GM23338 (cell line): ENCODE measurements around the gene ARL9. TPM values are rescaled to one million over a fixed set of nuclear protein-coding genes. Genes with fewer than 3 reads are reported as not detected.

Experiments used
- ATAC-seq: fragments of 200-7000 bp; cut with Tn5 transposase; 3 replicates; pipeline ENCODE4 v1.9.1; 2020
- DNase-seq: peaks from one replicate; pipeline ENCODE4 v3.0.0-alpha.2; 2015; ENCODE audit warnings: low spot score
- H2AFZ ChIP-seq: fragments of 200-600 bp; sonication (generic); 2 replicates; pipeline ENCODE4 v1.8.0; 2016; ENCODE audit warnings: antibody characterized with exemption, mild to moderate bottlenecking, moderate library complexity
- H3F3A ChIP-seq: fragments of 200-600 bp; sonication (generic); replicated peaks from 2 replicates; pipeline ENCODE4 v1.8.0; 2017; ENCODE audit warnings: antibody characterized with exemption, mixed run types, low read depth
- H3K27ac ChIP-seq: fragments of 200-600 bp; sonication (generic); 2 replicates; pipeline ENCODE4 v1.6.1; 2016; ENCODE audit warnings: low read depth
- H3K27me3 ChIP-seq: fragments of 200-600 bp; sonication (generic); 2 replicates; pipeline ENCODE4 v1.8.0; 2016; ENCODE audit warnings: mild to moderate bottlenecking, mixed run types, moderate library complexity; ENCODE audit not compliant: insufficient read depth
- H3K36me3 ChIP-seq: fragments of 200-600 bp; sonication (generic); 2 replicates; pipeline ENCODE4 v1.8.0; 2016; ENCODE audit warnings: mild to moderate bottlenecking; ENCODE audit not compliant: insufficient read depth
- H3K4me1 ChIP-seq: fragments of 200-600 bp; sonication (generic); 2 replicates; pipeline ENCODE4 v1.8.0; 2016; ENCODE audit warnings: mild to moderate bottlenecking, moderate library complexity; ENCODE audit not compliant: insufficient read depth
- H3K4me2 ChIP-seq: fragments of 200-600 bp; sonication (generic); 2 replicates; pipeline ENCODE4 v1.7.1; 2017; ENCODE audit warnings: mixed run types
- H3K4me3 ChIP-seq: fragments of 200-600 bp; sonication (generic); 2 replicates; pipeline ENCODE4 v1.6.1; 2016; ENCODE audit warnings: mixed run types
- H3K79me2 ChIP-seq: fragments of 200-600 bp; sonication (generic); replicated peaks from 2 replicates; pipeline ENCODE4 v1.8.0; 2017; ENCODE audit warnings: mild to moderate bottlenecking; ENCODE audit not compliant: insufficient read depth
- H3K9me2 ChIP-seq: fragments of 200-600 bp; sonication (generic); 2 replicates; pipeline ENCODE4 v1.8.0; 2017; ENCODE audit not compliant: insufficient read depth
- H4K20me1 ChIP-seq: fragments of 200-600 bp; sonication (generic); replicated peaks from 2 replicates; pipeline ENCODE4 v1.8.0; 2017; ENCODE audit warnings: mild to moderate bottlenecking; ENCODE audit not compliant: insufficient read depth
- H3K27ac Mint-ChIP-seq: 2 replicates; pipeline ENCODE4 v1.8.0; 2020; ENCODE audit warnings: inconsistent platforms, mild to moderate bottlenecking, moderate library complexity, mixed read lengths
- H3K27me3 Mint-ChIP-seq: 3 replicates; pipeline ENCODE4 v1.8.0; 2022; ENCODE audit warnings: low read depth, mild to moderate bottlenecking, moderate library complexity, mixed read lengths, inconsistent platforms; ENCODE audit not compliant: insufficient read depth, poor library complexity
- H3K36me3 Mint-ChIP-seq: 3 replicates; pipeline ENCODE4 v1.8.0; 2021; ENCODE audit warnings: low read depth, mild to moderate bottlenecking, inconsistent platforms, moderate library complexity, mixed read lengths
- H3K4me1 Mint-ChIP-seq: 3 replicates; pipeline ENCODE4 v1.8.0; 2020; ENCODE audit warnings: mild to moderate bottlenecking, inconsistent platforms, mixed read lengths
- H3K4me3 Mint-ChIP-seq: 3 replicates; pipeline ENCODE4 v1.8.0; 2021; ENCODE audit warnings: moderate library complexity, mild to moderate bottlenecking, inconsistent platforms, mixed read lengths
- H3K9me3 Mint-ChIP-seq: 3 replicates; pipeline ENCODE4 v1.8.0; 2020; ENCODE audit warnings: moderate library complexity, mild to moderate bottlenecking, inconsistent platforms, mixed read lengths
- CREB1 ChIP-seq: fragments of 250-450 bp; sonication (Bioruptor Pico); IDR thresholded peaks from 2 replicates; pipeline ENCODE4 v1.5.0; 2020; ENCODE audit warnings: low read depth, mild to moderate bottlenecking, moderate library complexity
- EZH2 ChIP-seq: fragments of 200-600 bp; sonication (generic); IDR thresholded peaks from one replicate; pipeline ENCODE4 v1.8.0; 2017; ENCODE audit warnings: antibody characterized with exemption, mild to moderate bottlenecking, low read depth; ENCODE audit not compliant: unreplicated experiment
- EZH2phosphoT487 ChIP-seq: fragments of 200-600 bp; sonication (generic); IDR thresholded peaks from one replicate; pipeline ENCODE4 v1.8.1; 2018; ENCODE audit warnings: antibody characterized with exemption; ENCODE audit not compliant: unreplicated experiment
- JUNB ChIP-seq: IDR thresholded peaks from one replicate; pipeline ENCODE4 v1.6.1; 2016; ENCODE audit warnings: antibody characterized with exemption; ENCODE audit not compliant: unreplicated experiment
- NANOG ChIP-seq: IDR thresholded peaks from 2 replicates; pipeline ENCODE4 v1.6.1; 2016; ENCODE audit warnings: antibody characterized with exemption, borderline replicate concordance
- POLR2AphosphoS5 ChIP-seq: IDR thresholded peaks from 2 replicates; pipeline ENCODE4 v1.6.1; 2016; ENCODE audit warnings: antibody characterized with exemption, low read depth
- STAT1 ChIP-seq: IDR thresholded peaks from one replicate; pipeline ENCODE4 v1.6.1; 2016; ENCODE audit warnings: antibody characterized with exemption; ENCODE audit not compliant: unreplicated experiment
- ZNF114 ChIP-seq: fragments of 250-450 bp; sonication (Bioruptor Pico); IDR thresholded peaks from 2 replicates; pipeline ENCODE4 v1.5.0; 2020; ENCODE audit warnings: mild to moderate bottlenecking, moderate library complexity
- ZNF331 ChIP-seq: fragments of 250-450 bp; sonication (Bioruptor Pico); IDR thresholded peaks from 2 replicates; pipeline ENCODE4 v1.5.0; 2020; ENCODE audit warnings: low read depth, mild to moderate bottlenecking, moderate library complexity
- polyA plus RNA-seq: library from polyadenylated mRNA; unstranded; fragments of >200 nt; fragmentation: Nextera tagmentation; extraction: Ambion mirVana; gene quantifications from 2 replicates; pipeline ENCODE4 v1.2.1, GENCODE V29; 2016
- total RNA-seq: library from RNA; depleted of rRNA; stranded (reverse); fragments of >200 nt; shearing (Covaris generic); gene quantifications from 2 replicates; pipeline ENCODE4 v1.2.3, GENCODE V29; 2014
- TF ChIP-seq, protein P1 (sequence below), 2 experiments: fragments of 200-600 bp in 1 of 2; sonication (generic) in 1 of 2; conservative IDR thresholded peaks; 2 replicates each; pipeline versions ENCODE4 v1.5.1 to v1.6.1; 2016 to 2017; ENCODE audit warnings: antibody characterized with exemption in 2 of 2, low read depth in 2 of 2, mild to moderate bottlenecking in 2 of 2, moderate library complexity in 1 of 2
- TF ChIP-seq, protein P2 (sequence below): IDR thresholded peaks from one replicate; pipeline ENCODE4 v1.6.1; 2018; ENCODE audit warnings: antibody characterized with exemption; ENCODE audit not compliant: unreplicated experiment

Gene ARL9
- total and polyA plus RNA-seq, 2 experiments from 2014 or later, result 0.37 TPM; not detected in 1

DNA sequence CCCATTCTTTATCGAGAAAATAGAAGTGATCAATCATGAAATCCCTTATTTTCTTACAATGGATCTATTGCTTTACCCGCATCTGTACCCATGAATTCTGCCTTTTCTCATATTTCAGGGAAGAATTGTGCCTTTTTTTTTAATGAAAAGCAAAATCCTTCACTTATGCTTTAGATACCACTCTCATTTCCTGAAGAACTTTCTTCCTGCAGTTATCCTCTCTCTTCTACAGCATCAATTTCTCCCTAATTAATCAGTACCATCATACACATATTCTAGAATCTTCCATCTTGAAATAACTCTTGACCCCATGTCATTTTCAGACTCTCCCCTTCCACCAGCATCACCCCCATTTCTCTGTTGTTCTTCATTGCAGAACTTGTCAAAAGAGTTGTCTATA lies 26.6 kb downstream of the ARL9 start:
- Mint-ChIP-seq H3K36me3 (no peaks in the 10 kb centered on the region), H3K4me1 (no peaks in the 10 kb centered on the region; the same call in 2 of the 3 replicates), H3K4me3 (no peak overlapping the region), H3K27me3 (peaks cover 3% of the 10 kb centered on the region), H3K27ac (no peak overlapping the region), H3K9me3 (no peaks in the 10 kb centered on the region)
- Histone ChIP-seq H3F3A (no peaks in the 10 kb centered on the region), H3K9me2 (no peaks in the 10 kb centered on the region), H3K27me3 (peaks cover 55% of the 10 kb centered on the region), H3K79me2 (no peaks in the 10 kb centered on the region), H4K20me1 (peaks cover 4% of the 10 kb centered on the region; the same call in 1 of the 2 replicates), H3K4me1 (0 out of 2 replicates have a peak, but pooled peaks cover 5% of the 10 kb centered on the region), H3K27ac (no peak overlapping the region), H3K4me3 (no peak overlapping the region), H2AFZ (no peak overlapping the region), H3K36me3 (no peaks in the 10 kb centered on the region), H3K4me2 (no peak overlapping the region)
- no peak for DNase-seq
- ATAC-seq, result no peak
- TF ChIP-seq POLR2AphosphoS5 (no peak), JUNB (no peak), EZH2 (no peak)
- TF ChIP-seq, protein P1, sequence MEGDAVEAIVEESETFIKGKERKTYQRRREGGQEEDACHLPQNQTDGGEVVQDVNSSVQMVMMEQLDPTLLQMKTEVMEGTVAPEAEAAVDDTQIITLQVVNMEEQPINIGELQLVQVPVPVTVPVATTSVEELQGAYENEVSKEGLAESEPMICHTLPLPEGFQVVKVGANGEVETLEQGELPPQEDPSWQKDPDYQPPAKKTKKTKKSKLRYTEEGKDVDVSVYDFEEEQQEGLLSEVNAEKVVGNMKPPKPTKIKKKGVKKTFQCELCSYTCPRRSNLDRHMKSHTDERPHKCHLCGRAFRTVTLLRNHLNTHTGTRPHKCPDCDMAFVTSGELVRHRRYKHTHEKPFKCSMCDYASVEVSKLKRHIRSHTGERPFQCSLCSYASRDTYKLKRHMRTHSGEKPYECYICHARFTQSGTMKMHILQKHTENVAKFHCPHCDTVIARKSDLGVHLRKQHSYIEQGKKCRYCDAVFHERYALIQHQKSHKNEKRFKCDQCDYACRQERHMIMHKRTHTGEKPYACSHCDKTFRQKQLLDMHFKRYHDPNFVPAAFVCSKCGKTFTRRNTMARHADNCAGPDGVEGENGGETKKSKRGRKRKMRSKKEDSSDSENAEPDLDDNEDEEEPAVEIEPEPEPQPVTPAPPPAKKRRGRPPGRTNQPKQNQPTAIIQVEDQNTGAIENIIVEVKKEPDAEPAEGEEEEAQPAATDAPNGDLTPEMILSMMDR (conservative IDR thresholded peaks at IDR 0.05; ENCODE audit: low read depth in 2 of 2), result no peak

DNA sequence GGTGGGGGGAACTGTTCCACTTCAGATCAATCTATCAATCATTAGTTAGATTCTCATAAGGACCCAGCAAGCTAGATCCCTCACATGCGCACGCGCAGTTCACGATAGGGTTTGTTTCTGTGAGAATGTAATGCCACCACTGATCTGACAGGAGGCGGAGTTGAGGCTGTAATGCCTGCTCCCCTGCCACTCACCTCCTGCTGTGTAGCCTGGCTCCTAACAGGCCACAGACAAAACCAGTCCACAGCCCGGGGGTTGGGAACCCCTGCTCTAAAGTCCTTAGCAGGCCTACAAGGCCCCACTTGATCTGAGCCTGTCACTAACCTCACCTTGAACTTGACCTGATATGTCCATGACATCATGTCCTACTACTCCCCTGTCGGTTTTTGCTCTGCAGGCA lies 30.3 kb downstream of the ARL9 start:
- Mint-ChIP-seq H3K4me3 (no peak overlapping the region), H3K4me1 (no peaks in the 10 kb centered on the region; the same call in 2 of the 3 replicates), H3K27ac (no peak overlapping the region), H3K36me3 (no peaks in the 10 kb centered on the region), H3K27me3 (peaks cover 2% of the 10 kb centered on the region), H3K9me3 (no peaks in the 10 kb centered on the region)
- H2AFZ ChIP-seq, result no peak overlapping the region; the same call in 1 of the 2 replicates
- H3F3A ChIP-seq, result no peaks in the 10 kb centered on the region
- H3K27me3 ChIP-seq, result peaks cover 37% of the 10 kb centered on the region
- ATAC-seq (peak; percentile 40; the same call in 2 of the 3 replicates), DNase-seq (peak; percentile 37)
- H3K79me2 ChIP-seq, result no peaks in the 10 kb centered on the region
- H3K4me2 ChIP-seq, result no peak overlapping the region
- no peak for TF ChIP-seq CREB1 (CRISPR knock-in tag)
- TF ChIP-seq, protein P1 (conservative IDR thresholded peaks at IDR 0.05; ENCODE audit: low read depth in 2 of 2), result peak; percentile 18 to 46; a peak in 3 of 4 replicates
- peaks cover 4% of the 10 kb centered on the region; the same call in 1 of the 2 replicates for H4K20me1 ChIP-seq
- H3K27ac ChIP-seq, result no peak overlapping the region
- no peaks in the 10 kb centered on the region for H3K36me3 ChIP-seq
- H3K4me3 ChIP-seq, result no peak overlapping the region
- no peaks in the 10 kb centered on the region for H3K9me2 ChIP-seq
- H3K4me1 ChIP-seq, result 0 out of 2 replicates have a peak, but pooled peaks cover 5% of the 10 kb centered on the region

DNA sequence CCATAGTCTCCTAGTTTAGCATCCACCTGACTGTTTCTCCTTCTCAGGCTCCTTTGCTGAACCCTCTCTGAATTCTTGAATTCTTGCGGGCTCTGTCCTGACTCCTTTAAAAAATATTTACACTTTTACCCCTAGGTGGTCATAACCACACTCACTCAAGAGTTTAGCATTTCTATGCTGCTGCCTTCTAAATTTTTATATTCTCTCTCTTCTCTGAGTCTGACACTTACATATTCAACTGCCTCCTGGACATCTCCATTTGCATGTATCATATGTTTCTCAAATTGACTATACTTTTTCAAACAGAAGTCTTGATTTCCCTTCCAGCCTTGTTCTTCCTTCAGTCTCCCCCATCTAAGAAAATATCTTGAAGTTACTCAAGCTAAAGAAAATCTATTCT lies 31.6 kb downstream of the ARL9 start:
- Histone ChIP-seq H3K27ac (no peak overlapping the region), H3K36me3 (no peaks in the 10 kb centered on the region), H3K9me2 (no peaks in the 10 kb centered on the region), H3K79me2 (no peaks in the 10 kb centered on the region), H3K4me1 (no peaks in the 10 kb centered on the region), H3K4me3 (no peak overlapping the region), H2AFZ (no peak overlapping the region), H4K20me1 (peaks cover 3% of the 10 kb centered on the region; the same call in 1 of the 2 replicates), H3K4me2 (no peak overlapping the region), H3K27me3 (peaks cover 24% of the 10 kb centered on the region), H3F3A (no peaks in the 10 kb centered on the region)
- no peak overlapping the region for H3K4me3 Mint-ChIP-seq
- H3K27me3 Mint-ChIP-seq, result peaks cover 2% of the 10 kb centered on the region
- H3K36me3 Mint-ChIP-seq, result no peaks in the 10 kb centered on the region
- ATAC-seq (no peak), DNase-seq (no peak)
- H3K4me1 Mint-ChIP-seq, result no peaks in the 10 kb centered on the region; the same call in 2 of the 3 replicates
- no peak overlapping the region for H3K27ac Mint-ChIP-seq
- H3K9me3 Mint-ChIP-seq, result no peaks in the 10 kb centered on the region
- no peak for TF ChIP-seq ZNF331
- TF ChIP-seq NANOG, result no peak
- TF ChIP-seq EZH2, result no peak
- no peak for TF ChIP-seq ZNF114 (CRISPR knock-in tag)
- TF ChIP-seq EZH2phosphoT487, result no peak
- no peak for TF ChIP-seq STAT1
- TF ChIP-seq, protein P2, sequence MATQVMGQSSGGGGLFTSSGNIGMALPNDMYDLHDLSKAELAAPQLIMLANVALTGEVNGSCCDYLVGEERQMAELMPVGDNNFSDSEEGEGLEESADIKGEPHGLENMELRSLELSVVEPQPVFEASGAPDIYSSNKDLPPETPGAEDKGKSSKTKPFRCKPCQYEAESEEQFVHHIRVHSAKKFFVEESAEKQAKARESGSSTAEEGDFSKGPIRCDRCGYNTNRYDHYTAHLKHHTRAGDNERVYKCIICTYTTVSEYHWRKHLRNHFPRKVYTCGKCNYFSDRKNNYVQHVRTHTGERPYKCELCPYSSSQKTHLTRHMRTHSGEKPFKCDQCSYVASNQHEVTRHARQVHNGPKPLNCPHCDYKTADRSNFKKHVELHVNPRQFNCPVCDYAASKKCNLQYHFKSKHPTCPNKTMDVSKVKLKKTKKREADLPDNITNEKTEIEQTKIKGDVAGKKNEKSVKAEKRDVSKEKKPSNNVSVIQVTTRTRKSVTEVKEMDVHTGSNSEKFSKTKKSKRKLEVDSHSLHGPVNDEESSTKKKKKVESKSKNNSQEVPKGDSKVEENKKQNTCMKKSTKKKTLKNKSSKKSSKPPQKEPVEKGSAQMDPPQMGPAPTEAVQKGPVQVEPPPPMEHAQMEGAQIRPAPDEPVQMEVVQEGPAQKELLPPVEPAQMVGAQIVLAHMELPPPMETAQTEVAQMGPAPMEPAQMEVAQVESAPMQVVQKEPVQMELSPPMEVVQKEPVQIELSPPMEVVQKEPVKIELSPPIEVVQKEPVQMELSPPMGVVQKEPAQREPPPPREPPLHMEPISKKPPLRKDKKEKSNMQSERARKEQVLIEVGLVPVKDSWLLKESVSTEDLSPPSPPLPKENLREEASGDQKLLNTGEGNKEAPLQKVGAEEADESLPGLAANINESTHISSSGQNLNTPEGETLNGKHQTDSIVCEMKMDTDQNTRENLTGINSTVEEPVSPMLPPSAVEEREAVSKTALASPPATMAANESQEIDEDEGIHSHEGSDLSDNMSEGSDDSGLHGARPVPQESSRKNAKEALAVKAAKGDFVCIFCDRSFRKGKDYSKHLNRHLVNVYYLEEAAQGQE, result no peak
